C4-2B (cell line): ENCODE measurements around the gene TCTN2.

Experiments
- H3K27ac ChIP-seq: fragments of 450-650 bp; 2 replicates; pipeline ENCODE4 v1.5.1; 2017
- ZFX ChIP-seq: fragments of 450-650 bp; IDR thresholded peaks from 2 replicates; pipeline ENCODE4 v1.6.1; 2017
- TF ChIP-seq, protein P1 (sequence below): fragments of 450-650 bp; conservative IDR thresholded peaks from 2 replicates; pipeline ENCODE4 v1.5.1; 2017; ENCODE audit warnings: mild to moderate bottlenecking

TCTN2 gene

DNA sequence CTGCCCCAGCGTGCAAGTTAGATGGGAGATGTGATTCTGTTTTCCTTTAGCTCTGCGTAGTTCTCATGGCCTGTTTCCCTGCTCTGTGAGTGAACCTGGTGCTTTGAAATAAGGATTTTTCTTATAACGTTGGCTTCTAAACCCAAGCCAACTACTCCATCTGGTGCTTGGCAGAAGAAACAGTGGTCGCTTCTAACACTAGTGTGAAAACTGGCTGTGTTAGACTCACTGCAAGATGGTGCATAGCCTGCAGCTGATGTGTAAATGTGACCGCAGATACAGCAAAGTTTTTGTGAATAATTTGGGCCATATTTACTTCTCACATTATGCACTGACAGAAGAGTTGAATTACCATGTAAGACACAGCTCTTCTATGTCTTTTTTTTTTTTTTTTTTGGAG, 25.0 kb upstream of the TCTN2 start:
- H3K27ac ChIP-seq, result no peak overlapping the region
- TF ChIP-seq, protein P1, sequence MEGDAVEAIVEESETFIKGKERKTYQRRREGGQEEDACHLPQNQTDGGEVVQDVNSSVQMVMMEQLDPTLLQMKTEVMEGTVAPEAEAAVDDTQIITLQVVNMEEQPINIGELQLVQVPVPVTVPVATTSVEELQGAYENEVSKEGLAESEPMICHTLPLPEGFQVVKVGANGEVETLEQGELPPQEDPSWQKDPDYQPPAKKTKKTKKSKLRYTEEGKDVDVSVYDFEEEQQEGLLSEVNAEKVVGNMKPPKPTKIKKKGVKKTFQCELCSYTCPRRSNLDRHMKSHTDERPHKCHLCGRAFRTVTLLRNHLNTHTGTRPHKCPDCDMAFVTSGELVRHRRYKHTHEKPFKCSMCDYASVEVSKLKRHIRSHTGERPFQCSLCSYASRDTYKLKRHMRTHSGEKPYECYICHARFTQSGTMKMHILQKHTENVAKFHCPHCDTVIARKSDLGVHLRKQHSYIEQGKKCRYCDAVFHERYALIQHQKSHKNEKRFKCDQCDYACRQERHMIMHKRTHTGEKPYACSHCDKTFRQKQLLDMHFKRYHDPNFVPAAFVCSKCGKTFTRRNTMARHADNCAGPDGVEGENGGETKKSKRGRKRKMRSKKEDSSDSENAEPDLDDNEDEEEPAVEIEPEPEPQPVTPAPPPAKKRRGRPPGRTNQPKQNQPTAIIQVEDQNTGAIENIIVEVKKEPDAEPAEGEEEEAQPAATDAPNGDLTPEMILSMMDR, result no peak
- no peak for TF ChIP-seq ZFX

DNA sequence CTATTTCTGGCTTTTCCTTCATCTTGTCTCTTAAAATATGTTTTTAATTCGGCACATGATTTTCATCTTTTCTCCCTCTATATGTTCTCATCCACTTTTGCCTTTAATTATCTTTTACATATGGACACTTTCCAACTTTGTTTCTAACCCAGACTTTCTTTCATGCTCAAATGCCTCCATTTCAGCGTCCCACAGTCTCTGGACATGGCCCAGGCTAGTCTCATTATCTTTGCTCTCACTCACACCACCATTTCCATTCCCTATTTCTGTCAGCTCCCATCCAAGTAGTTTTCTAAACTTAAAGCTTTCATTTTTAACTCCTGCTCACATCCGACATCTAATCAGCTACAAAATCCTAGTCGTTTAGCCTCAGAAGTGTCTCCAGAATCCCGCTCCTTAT, 22.5 kb upstream of the TCTN2 start:
- no peak overlapping the region for H3K27ac ChIP-seq
- TF ChIP-seq, protein P1, result no peak
- no peak for TF ChIP-seq ZFX

DNA sequence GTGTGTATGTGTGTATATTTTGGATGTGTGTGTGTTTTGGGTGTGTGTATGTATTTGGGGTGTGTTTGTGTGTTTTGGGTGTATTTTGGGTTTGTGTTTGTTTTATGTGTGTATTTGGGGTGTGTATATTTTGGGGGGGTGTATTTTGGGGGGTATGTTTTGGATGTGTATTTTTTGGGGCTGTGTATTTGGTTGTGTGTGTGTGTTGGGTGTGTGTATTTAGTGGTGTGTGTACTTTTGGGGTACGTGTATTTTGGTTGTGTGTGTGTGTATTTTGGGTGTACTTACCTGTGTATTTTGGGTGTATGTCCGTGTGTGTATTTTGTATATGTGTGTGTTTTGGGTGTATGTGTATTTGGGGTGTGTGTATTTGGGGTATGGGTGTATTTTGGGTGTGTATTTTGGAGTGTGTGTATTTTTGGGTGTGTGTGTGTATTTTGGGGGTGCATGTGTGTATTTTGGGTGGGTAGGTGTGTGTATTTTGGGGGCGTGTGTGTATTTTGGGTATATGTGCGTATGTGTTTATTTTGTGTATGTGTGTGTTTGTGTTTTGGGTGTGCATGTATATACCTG, 16.7 kb upstream of the TCTN2 start:
- H3K27ac ChIP-seq, result no peak overlapping the region
- TF ChIP-seq ZFX, result no peak
- TF ChIP-seq, protein P1, result no peak

DNA sequence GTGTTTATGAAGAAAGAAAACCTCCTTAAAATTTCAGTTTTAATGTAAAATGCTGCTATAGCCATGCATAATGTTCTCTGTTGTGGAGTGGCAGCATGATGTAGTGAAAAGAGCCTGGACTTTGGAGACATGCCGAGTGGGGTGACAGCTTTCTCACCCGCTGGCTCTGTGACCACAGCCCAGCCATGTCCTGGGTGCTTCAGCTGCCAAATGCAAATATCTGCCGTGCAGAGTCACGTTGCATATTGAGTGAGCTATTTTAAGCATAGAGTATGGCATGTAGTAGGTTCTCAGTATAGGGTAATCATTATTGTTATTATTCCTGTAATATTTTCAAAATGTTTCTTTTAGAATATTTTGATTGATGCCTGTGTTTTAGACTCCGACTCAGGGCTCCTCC, 15.5 kb upstream of the TCTN2 start:
- TF ChIP-seq ZFX, result no peak
- TF ChIP-seq, protein P1, result no peak
- H3K27ac ChIP-seq, result no peak overlapping the region

DNA sequence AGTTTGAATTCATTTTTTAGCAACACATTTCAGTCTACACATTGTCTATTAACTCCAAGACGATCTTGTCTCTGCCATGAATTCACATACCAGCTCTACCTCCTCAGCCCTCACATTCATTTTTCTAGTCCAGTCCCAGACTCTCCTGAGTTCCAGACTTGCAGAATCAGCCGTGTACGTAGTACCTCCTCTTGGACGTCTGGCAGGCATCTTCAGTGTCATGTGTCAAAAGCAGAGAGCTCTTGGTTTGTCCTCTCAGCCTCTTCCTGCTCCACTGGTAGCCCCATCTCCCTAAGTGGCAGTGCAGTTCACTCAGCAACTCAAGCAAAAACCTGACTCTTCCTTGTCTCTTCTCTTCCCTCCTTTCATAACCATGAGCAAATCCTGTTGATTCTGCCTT, 14.5 kb upstream of the TCTN2 start:
- no peak overlapping the region for H3K27ac ChIP-seq
- TF ChIP-seq, protein P1, result no peak
- no peak for TF ChIP-seq ZFX

DNA sequence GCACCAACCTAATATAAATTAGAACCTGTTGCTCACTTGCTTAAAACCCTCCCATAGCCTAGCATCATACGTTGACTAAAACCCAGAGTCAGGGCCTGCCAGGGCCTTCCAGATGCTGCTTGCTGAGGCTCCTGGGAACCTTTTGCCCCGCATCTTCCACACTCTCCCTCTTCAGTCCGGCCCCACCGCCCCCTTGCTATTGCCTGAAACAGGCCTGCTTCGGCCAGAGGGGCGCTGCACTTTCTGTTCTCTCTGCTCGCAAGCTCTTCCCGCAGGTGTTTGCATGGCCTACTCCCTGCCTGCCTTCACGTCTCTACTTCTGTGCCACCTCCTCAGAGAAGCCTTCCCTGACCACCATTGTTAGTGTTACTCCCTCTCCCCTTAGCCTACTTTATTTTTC, 13.7 kb upstream of the TCTN2 start:
- H3K27ac ChIP-seq, result no peak overlapping the region
- TF ChIP-seq, protein P1, result no peak
- no peak for TF ChIP-seq ZFX

DNA sequence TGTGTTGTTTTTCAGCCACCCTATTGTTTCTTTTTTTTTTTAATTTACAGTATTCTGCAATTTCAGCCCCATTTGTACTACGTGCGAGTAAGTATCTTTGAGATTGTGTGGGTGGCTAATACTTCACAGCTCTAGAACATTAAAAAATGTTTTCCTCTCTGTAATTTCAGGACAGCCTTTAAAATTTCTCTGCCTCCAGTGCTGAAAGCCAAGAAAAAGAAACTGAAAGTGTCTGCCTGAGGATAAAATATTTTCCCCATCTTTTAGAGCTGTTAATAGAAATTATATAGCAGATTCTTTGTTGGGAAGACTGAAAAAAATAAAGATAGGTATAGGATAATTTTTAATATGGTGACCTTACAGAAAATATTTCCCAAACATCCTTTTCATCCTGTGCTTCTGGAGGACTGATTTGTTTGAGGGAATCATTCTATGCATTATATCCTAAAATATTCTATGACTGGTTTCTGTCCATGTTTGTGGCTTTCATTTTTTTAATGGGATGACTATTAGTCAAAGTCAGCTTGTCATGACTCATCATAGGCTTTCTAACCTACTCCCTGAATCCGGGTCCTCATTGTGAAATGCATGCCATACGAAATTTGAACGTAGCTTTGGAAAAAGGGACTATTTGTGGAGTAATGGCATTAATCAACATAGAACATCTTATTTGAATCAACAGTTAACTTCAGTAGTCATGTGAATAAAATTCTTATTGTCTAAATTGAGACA, 10.8 kb upstream of the TCTN2 start:
- no peak overlapping the region for H3K27ac ChIP-seq

More for the DNA sequence above, 10.8 kb upstream of the TCTN2 start:
- TF ChIP-seq ZFX, result no peak
- TF ChIP-seq, protein P1, result no peak
